ENCODE data around the gene NTHL1.
A peak's percentile ranks its signal among the peaks of the same experiment; 100 is the strongest.

Gene NTHL1

DNA sequence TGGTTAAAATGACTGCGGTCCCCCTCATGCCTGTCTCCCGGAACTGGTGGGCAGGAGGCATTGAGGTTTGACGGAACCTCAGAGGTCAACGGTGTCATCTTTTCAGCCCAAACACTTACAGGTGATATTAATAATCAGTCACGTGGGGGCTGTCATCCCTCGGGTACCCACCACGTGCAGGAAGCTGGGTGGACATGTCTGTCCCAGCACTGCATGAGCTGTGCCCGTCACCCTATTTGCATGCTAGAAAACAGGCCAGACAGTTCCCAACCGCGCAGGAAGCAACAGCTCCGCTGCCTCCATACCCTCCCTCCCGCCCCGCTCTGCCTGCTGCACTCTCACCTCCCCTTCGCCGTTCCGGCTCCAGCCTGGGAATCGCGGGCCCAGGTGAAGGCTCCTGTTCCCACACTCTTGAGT lies 56.5 kb downstream of the NTHL1 start:
- no peak for DNase-seq

DNA sequence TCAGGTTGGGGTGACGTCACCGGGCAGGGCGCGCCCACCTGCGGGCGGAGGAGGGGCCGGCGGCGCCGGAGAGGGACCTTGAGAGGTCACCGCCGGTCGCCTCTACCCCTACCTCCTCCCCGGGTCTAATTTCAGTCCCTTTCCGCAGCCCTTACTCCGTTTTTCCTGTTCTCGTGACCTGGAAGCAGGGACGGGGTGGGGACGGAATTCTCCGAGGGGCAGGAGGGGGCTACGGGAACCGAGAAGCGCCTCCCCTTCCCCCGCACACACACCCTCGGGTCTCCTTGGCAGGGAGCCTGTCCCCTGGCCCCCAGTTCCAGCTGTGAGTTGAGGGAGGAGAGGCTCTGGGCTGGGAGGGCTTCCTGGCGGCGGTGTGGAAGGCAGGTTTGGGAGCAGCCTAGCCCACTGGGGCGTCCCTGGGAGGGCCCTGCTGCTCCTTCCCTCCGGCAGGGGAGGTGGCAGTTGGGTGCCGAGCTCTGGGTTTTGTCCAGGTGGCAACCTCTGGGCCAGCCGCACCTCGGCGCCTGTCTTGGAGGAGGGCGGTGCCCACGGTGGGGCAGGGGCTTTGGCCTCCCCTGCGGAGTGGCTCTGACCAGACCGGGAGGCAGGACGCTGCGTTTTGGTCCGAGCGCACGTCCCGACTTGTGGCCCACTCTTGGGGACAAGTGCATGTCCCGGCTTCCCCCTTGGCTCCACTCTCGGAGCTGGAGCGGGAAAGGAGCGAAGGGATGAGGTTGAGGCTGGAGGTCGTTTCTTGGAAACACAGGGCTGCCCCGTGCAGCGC lies 57.1 kb downstream of the NTHL1 start:
- peak; percentile 20 for DNase-seq

DNA sequence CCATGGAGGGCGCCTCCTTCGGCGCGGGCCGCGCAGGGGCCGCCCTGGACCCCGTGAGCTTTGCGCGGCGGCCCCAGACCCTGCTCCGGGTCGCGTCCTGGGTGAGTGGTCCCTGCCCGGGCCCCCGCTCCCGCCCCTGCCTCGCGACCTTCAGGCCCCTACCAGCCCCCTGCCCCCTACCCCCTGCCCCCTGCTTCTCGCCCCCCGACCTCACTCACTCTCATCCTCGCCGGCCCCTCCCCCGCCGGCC lies 57.6 kb downstream of the NTHL1 start:
- no peak for DNase-seq
